ENCODE measurements around the gene DNTT. TPM values are rescaled to one million over a fixed set of nuclear protein-coding genes. Genes with fewer than 3 reads are reported as not detected.

The DNTT gene
- total RNA-seq, 1 donor from 2014 or later, result not detected

GRCh38 chr10:96334616-96335526, 30.6 kb downstream of the DNTT start:
- DNase-seq (no peak), ATAC-seq (ENCODE audit: poor library complexity) (peak; percentile 69)
- intact Hi-C loops (cut with DNase I), result loop anchor here (10.0 kb wide), 1 partner anchor 320 kb away; no protein-coding TSS in a partner anchor

GRCh38 chr10:96337106-96337505, 32.9 kb downstream of the DNTT start:
- intact Hi-C loops (cut with DNase I), result loop anchor here (10.0 kb wide), 1 partner anchor 322 kb away; no protein-coding TSS in a partner anchor
- ATAC-seq (ENCODE audit: poor library complexity) (no peak), DNase-seq (no peak)

GRCh38 chr10:96338279-96338925, 34.2 kb downstream of the DNTT start:
- DNase-seq (no peak), ATAC-seq (ENCODE audit: poor library complexity) (no peak)
- intact Hi-C loops (cut with DNase I), result loop anchor here (10.0 kb wide), 1 partner anchor 324 kb away; no protein-coding TSS in a partner anchor

GRCh38 chr10:96339383-96339782, 35.1 kb downstream of the DNTT start:
- intact Hi-C loops (cut with DNase I), result loop anchor here (10.0 kb wide), 1 partner anchor 325 kb away; no protein-coding TSS in a partner anchor
- ATAC-seq (ENCODE audit: poor library complexity) (peak; percentile 71), DNase-seq (no peak)

GRCh38 chr10:96339956-96340904, 36.0 kb downstream of the DNTT start:
- intact Hi-C loops (cut with DNase I), result loop anchor here (10.0 kb wide), 1 partner anchor 325 kb away; no protein-coding TSS in a partner anchor
- ATAC-seq (ENCODE audit: poor library complexity) (peak; percentile 86), DNase-seq (peak; percentile 67)

DNA sequence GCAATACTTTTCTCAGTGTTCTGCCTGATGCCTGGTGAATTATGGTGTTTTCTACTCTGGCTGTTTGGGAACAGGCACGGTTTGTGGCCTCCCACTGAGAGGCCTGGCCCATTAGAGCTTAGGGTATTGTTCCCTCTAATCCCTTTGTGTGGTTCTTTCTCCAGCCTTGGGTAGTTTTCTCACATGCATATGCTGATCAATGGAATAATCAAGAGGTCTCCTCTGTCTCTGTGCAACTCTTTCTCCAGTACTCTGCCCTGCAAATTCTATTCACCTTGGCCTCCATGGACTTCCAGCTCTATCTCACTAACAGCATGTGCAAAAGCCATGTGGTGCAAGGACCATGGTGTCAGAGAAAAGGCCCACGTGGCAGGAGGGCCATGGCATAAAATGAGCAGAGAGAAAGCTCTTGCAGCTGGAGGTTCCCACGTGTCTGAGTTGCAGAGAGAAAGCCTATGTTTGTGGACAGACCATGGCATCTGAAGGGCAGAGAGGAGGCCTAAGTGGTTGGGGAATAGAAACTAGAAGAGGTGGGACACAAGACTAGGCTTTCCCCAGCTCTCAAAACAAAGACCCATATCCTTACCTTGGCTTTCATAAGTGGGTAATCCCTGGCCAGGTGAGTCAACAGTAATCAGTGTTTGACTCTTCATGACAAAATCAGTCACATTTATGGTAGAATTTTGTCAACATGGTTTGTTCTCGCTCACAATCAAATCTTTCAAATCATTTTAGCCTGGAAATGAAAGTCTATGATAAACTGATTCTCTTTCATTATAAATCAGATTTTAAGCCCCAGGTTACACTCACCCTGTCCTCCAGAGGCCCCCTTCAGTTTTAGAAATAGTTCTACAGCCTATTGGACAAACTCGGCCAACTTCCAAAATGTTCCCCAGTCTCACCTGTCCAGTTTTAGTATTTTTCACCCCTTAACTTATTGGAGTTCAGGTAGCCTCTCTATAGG, 37.3 kb downstream of the DNTT start:
- no peak for ATAC-seq (ENCODE audit: poor library complexity)
- no peak for DNase-seq
- intact Hi-C loops (cut with DNase I), result no loop called here

DNA sequence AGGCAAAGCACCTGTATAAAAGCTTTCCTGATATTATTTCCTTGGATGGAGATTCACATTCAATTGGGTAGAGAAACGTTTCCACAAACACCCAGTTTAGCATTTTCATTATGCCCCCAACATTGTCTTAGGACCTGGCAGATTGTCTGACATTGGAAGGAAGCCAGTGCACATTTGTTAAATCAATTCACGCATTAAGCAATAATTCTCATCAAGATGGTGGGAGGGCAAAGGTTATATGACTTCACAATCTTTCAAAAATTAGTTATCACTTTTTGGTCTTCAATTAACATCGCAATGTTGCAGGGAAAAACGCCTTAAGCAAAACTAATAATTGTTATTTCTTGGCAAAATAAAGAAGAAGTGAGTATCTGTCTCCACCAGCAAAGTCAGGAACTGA, 38.2 kb downstream of the DNTT start:
- intact Hi-C loops (cut with DNase I), result no loop called here
- ATAC-seq (ENCODE audit: poor library complexity) (no peak), DNase-seq (no peak)

- ATAC-seq (ENCODE audit: poor library complexity) (no peak), DNase-seq (no peak)
- intact Hi-C loops (cut with DNase I), result no loop called here
These were observed 39.9 kb downstream of the DNTT start for GRCh38 chr10:96344178-96344577.

DNA sequence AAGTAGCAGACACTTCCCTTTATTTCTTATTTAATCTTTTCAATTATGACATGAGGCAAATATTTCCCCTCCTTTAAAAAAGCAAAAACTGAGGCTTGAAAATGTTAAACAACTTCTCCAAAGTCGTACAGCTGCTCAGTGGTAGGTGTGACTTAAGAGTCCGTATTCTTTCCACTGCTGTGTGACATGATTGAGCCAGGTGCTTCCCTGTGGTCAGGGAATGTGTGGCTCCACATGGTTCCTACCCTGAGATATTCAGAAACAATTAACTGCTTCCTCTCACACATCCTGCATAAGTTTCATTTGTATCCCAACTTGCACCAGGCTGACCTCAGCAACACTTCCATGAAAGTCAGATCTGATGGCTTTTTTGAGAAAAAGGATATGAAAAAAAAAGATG, 41.0 kb downstream of the DNTT start:
- intact Hi-C loops (cut with DNase I), result no loop called here
- no peak for DNase-seq
- ATAC-seq (ENCODE audit: poor library complexity), result no peak

DNA sequence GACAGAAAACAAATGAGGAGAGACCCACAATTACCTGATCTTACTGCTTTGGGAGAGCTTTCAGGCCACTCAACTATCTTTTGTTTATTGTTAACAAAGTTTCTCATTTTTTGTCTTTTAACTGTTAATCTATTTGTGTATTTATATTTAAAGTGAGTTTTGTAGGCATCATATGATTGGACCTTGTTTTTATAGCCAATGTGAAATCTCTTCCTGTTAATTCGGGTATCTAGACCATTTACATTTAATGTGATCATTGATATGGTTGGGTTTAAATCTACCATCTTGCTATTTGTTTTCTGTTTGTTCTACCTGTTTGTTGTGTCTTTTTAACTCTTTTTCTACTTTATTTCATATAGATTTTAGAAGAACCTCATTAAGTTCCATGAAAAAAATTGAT, 42.1 kb downstream of the DNTT start:
- DNase-seq, result no peak
- ATAC-seq (ENCODE audit: poor library complexity), result no peak
- intact Hi-C loops (cut with DNase I), result no loop called here

GRCh38 chr10:96352027-96352426, 47.8 kb downstream of the DNTT start:
- no peak for ATAC-seq (ENCODE audit: poor library complexity)
- intact Hi-C loops (cut with DNase I), result no loop called here

DNA sequence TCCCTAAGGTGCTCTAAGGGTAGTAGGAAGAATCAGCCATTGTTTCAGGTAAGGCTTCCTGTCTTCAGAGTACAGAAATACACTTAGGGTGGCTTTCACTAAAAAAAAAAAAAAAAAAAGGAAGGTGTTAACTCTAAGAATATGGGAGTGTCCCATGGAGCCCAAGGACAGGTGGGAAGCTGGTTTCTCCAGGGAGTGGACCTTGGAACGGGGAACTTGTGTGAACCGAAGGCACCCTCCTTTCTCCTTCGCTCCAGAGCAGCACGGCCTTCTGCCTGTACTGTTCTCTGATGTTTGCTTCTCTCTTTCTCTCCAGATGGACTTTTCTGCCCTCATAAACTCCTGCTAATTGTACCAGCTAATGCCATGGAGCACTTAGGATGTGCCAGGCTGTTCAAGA, 48.3 kb downstream of the DNTT start:
- intact Hi-C loops (cut with DNase I), result no loop called here
- DNase-seq (no peak), ATAC-seq (ENCODE audit: poor library complexity) (no peak)

More at GRCh38 chr10:96352027-96352426, 47.8 kb downstream of the DNTT start:
- DNase-seq, result no peak

DNA sequence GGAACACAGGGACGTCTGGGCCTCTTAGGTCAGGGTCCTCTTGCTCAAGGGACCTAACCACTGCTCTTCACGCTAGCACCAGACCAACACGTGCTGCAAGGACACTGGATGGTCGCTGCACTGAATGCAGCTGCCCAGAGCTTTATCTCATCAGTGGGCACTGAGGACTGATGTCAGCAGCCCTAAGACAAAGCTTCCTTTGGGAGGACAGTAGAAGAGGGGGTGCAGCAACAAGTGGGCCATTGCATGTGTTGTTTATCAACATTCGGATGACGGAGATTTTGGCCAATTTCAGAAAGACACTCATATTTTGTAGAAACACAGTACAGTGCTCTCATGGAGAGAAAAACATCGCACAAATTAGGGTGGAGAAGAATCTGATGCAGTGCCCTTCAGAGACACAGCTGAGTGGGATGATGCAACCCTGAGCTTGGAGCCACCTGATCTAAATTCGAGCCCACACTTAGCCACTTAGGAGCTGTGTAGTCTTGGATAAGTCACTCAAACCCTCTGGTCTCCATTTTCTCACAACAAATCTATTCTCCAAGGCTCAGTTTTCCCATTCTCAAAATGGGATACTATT, 52.9 kb downstream of the DNTT start:
- intact Hi-C loops (cut with DNase I), result no loop called here
- DNase-seq (no peak), ATAC-seq (ENCODE audit: poor library complexity) (no peak)

DNA sequence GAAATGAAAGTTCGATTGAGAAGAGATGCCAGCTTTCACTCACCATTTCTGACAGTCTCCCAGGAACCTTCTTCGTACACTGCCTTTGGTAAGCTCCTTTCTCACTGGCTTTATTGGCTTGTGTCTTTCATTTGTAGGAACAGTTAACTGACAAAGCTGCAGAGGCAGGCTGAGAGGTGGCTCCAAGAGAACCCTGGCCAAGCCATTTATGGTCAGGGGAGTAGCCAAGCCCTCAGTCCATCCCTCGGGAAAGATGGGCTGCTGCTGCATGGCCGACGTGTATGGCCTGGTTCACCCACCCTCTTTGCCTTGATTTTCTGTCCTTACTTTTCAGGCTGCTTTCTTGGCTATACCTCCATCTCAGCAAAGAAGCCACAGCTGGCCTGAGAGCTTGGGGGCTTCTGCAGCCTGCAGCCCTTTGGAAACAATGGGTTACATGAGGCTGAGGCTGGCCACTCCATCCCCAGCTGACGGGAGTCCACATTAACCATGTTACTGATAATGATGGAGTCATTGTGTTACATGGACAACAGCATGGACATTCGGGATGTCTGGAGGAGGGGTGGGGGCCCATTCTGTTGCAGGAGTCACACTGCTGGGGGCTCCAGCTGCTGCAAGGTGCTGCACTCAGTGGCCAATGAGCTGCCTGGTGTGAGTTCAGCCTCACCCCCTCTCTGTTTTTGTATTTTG, 54.8 kb downstream of the DNTT start, which contains the start of gene OPALIN:
TSS of gene OPALIN (minus strand) at position 152 of the 690 bp plus-strand sequence. CDS start at position 46, 106 bp downstream.
- ATAC-seq (ENCODE audit: poor library complexity) (no peak), DNase-seq (no peak)
- intact Hi-C loops (cut with DNase I), result no loop called here

DNA sequence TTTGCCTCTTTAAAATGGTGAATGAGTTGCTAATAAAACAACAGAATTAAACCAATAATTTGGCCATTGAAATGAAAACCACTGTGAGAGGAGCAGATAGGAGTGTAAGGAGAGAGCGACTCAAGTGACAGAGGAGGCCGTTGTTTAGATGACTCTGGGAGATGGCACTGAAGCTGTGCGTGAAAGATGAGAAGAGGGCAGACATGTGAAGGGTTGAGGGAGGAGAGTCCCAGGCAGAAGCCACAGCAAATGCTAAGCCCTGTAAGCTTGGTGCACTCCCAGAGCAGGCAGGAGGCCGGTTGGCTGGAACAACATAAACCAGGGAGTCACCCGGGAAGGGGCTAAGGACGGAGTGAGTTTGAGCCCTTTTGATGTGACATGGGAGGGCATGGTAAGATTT, 55.4 kb downstream of the DNTT start:
- no peak for ATAC-seq (ENCODE audit: poor library complexity)
- intact Hi-C loops (cut with DNase I), result no loop called here

DNA sequence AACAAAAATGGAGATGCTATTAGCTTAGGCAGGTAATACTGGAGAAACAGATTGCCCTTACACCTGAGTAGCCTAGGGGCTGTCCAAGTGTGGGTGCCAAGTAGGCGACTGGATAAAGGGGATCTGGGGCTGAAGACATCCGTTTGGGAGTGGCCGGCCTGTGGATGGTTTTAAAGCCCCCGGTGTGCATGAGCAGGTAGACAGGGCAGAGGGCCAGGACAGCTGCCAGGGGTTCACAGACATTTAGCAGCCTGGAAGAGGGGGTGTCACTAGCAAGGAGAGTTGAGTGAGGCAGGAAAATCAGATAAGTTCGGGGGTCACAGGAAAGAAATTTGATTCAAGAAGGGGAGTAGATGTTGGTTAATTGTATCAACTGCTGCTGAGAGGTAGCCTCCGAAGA, 56.1 kb downstream of the DNTT start:
- no peak for DNase-seq
- intact Hi-C loops (cut with DNase I), result no loop called here
- ATAC-seq (ENCODE audit: poor library complexity), result no peak

More for the DNA sequence above, 55.4 kb downstream of the DNTT start:
- no peak for DNase-seq

DNA sequence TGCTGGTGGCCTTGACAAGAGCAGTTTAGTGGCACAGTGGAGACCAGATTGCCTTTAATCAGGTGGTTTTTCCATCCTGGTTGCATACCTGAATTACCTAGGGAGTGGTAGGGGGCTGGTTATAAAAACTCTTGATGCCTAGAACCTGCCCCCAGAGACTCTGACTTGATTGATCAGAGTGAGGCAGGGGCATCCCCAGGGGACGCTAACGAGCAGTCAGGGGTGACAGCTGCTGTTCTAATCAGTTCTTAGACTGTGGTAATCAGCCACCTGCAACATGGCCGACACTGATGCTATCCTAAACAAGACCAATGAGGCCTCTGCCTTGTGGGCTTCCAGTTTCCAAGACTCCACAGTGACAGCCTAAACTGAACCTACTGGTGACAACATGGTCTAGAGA, 56.5 kb downstream of the DNTT start:
- DNase-seq (no peak), ATAC-seq (ENCODE audit: poor library complexity) (no peak)
- intact Hi-C loops (cut with DNase I), result no loop called here

Data from Right ventricle myocardium superior (tissue), 1 donor.